HG02870 (cell line): ENCODE results near the gene HMCES.
"Not testable (repeated sequence)": the region's sequence is repeated elsewhere in the genome, so short reads cannot be mapped to it uniquely, and the experiment has no call there.

Experiments
- ATAC-seq: cut with Tn5 transposase; IDR thresholded peaks from one replicate; pipeline ENCODE4 v1.9.1; 2021; ENCODE audit warnings: mild to moderate bottlenecking, moderate library complexity; ENCODE audit not compliant: unreplicated experiment

Gene HMCES

GRCh38 chr3:129345971-129346370, 67.3 kb downstream of the HMCES start:
- no peak for ATAC-seq

DNA sequence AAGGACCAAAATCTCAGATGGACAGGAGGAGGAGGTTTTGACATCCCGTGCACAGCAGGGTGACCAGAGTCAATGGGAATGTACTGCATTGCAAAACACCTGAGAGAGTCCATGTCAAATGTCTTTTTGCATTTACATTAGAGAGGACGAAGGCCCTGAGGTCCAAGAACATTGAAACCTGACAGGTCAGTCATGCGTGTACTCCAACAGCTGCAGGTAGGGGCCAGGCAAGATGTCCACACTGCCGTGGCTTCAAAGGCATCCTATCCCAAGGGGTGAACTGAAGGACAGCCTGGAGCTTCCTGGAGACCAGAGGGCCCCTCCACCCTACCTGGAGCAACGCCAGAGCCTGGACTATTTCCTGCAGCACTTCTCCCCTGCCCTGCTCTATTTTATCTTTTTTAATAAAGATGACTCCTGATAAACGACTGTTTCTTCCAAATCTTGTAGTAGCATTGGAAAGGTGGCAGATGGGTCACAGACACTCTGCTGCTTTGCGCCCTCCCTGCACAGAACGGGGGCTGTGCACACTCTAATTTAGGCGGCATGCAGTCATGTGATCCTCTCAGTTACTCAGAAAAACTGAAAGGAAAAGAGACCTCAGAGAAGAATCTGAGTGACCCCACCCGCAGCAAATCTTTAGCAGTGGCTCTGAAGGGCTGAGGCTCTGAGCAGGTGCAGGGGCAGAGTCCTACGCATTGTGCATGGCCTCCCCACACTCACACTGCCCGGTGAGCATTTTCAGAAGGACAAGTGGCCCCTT, 68.2 kb downstream of the HMCES start:
- ATAC-seq, result no peak

- no peak for ATAC-seq
Measured at GRCh38 chr3:129347458-129347845, 68.8 kb downstream of the HMCES start.

DNA sequence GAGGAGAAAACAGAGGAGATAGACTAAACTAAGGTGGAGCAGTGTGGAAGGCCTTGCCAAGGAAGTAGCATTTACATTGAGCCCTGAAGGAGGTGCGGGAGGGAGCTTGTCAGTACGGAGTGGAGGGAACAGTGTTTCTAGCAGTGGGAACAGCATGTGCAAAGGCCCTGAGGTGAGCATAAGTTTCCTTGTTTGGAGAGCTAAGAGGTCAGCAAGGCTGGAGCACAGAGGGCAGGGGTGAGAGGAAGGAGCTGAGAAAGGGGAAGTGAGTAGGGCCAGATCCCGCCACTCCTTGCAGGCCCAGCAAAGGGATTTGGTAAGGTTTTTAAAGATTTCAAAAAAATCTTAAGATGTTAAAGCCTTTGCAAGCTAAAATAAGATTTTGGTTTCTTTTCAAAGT, 70.1 kb downstream of the HMCES start:
- ATAC-seq, result no peak

DNA sequence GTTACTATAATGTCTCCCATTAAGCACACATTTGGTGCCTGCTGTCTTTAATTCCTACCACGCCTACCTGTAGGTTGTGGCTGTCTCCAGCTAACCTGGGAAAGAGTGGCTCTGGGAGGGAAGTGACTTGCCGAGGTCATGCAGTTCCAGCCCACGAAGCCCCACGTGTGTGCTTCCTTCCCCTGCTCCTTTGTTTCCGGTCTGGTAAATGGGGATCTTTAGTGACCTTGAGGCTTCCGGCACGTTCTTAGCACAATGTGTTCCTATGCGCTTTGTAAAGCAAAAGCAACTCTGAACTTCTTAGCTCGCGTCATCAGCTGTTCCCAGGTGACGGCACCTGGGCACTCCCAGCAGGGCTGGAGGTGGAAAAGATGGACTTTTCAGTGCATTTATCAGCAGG, 70.5 kb downstream of the HMCES start:
- not testable (repeated sequence) for ATAC-seq

DNA sequence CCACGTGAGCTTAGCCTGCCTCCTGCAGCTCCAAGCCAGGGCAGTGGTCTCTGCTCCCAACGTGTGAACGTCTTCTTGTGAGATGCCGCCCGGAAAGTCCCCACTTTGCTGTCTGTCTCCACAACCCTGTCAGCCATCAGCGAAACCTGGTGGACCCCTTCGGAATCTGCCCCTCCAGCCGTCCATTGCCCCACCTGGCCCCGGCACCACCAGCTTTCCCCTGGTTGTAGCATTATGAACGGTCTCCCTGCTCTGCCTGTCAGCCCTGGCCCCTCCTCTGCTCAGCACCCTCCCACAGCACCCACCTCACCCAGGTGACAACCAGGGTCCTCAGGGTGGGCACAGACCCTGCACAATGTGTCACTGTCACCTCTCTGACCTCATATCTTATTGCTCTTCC, 71.1 kb downstream of the HMCES start:
- ATAC-seq, result no peak

DNA sequence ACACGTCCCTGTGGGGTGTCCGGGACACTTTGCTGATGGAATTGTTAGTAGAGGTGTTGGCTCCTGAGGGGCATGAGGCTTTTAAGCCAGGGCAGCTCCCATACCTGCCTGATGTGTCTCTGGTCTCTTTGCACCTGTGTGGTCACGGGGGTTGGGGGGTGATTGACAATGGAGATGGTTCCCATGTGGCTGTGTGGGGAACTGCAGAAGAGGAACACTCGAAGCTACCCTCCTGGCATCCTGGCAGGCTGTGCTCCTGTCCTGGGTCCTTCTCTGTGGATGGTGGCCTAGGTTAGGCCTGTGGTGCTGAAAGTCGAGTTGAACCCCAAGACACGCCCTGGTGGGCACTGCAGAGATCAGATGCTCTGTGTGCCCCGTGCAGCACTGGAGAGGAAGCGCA, 73.4 kb downstream of the HMCES start:
- ATAC-seq, result no peak

DNA sequence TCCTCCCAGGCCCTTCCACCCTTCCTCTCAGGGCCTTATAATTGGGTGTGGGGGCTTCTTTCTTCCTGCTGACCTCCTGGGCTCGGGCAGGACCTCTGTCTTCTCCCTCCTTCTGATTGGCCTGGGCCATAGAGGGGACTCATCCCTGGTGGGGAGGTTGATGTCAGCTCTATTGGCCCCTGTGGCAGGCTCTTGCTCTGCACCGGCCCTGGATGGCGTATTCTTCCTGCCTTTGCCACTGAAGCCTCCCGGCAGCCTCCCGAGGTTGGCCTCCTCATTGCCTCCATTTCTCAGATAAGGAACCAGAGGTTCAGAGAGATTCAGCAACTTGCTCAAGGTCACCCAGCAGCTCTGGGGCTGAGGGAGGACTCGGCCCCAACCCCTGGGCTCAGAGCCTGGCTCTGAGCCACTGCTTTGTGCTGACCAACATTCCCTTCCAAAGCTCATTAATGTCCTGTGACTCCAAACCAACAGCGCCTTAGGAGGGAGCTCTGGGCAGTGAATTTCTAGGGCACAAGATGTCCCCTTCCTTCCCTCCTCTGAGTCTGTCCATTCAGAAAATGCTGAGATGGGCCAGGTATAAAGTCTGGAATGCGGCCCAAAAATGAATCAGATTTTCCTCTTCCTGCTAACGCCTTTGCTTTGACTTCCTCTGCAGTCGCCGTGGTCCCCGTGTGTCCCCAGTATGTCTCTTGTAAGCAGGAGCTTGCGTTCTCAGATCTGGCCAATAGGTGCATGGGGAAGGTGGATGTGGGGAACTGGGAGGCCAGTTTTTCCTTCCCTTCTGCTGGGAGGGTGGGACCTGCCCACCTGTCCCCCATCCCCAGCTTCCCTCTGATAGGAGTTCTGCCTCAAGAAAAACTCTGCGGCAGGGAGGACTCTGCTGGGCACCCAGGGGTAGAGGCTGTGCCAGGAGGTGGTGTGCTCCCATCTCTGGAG, 74.2 kb downstream of the HMCES start:
- ATAC-seq, result no peak

DNA sequence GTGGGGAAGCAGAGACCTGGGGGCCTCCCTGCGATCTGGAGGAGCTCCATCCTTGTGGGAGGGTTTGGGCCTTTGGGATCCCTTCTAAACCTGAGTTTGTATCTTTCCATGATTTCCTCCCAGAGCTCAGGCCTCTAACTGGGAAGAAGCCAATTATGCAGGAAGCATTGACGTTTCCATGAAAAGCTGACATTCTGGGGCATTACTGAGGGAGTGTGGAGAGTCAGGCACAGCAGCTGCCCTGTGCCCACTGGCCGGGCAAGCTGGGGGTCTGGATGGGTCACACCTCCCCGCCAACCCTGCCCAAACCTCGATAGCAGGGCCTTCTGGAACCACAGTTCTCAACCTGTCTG, 74.9 kb downstream of the HMCES start:
- no peak for ATAC-seq
